CD14-positive monocyte (primary cell): ENCODE results near the gene RAB10. TPM values are rescaled to one million over a fixed set of nuclear protein-coding genes. Genes with fewer than 3 reads are reported as not detected.

Source experiments
- DNase-seq, 3 donors: peaks; one replicate each; pipeline ENCODE4 v3.0.0-alpha.2; 2011 to 2022
- H2AFZ ChIP-seq: 2 replicates; pipeline ENCODE4 v1.6.0; 2012; ENCODE audit warnings: mild to moderate bottlenecking, low read depth, low read length, inconsistent platforms; ENCODE audit not compliant: insufficient read depth, poor library complexity, severe bottlenecking
- H3K27ac ChIP-seq, 2 donors: 1 replicate in 1 of 2; 2 replicates in 1 of 2; pipeline ENCODE4 v1.5.1; 2012 to 2013; ENCODE audit warnings: low read length in 2 of 2, control low read depth in 1 of 2, inconsistent platforms in 1 of 2, low read depth in 1 of 2, mild to moderate bottlenecking in 1 of 2
- H3K27me3 ChIP-seq, 2 donors: one replicate each; pipeline versions ENCODE4 v1.6.0 to v1.6.1; 2011 to 2013; ENCODE audit warnings: low read length in 2 of 2; ENCODE audit not compliant: control insufficient read depth in 2 of 2, insufficient read depth in 2 of 2
- H3K36me3 ChIP-seq, 2 donors: replicated peaks in 1 of 2; 1 replicate in 1 of 2; 2 replicates in 1 of 2; pipeline versions ENCODE4 v1.5.1 to v1.6.1; 2012 to 2013; ENCODE audit warnings: low read length in 2 of 2, control low read depth in 1 of 2, inconsistent platforms in 1 of 2, mild to moderate bottlenecking in 1 of 2; ENCODE audit not compliant: insufficient read depth in 2 of 2, control insufficient read depth in 1 of 2
- H3K4me1 ChIP-seq, 2 donors: 1 replicate in 1 of 2; 2 replicates in 1 of 2; pipeline versions ENCODE4 v1.5.1 to v1.6.1; 2012 to 2013; ENCODE audit warnings: low read length in 2 of 2, control low read depth in 1 of 2, inconsistent platforms in 1 of 2, mild to moderate bottlenecking in 1 of 2, moderate library complexity in 1 of 2; ENCODE audit not compliant: insufficient read depth in 2 of 2, control insufficient read depth in 1 of 2
- H3K4me2 ChIP-seq: replicated peaks from 2 replicates; pipeline ENCODE3; 2012; ENCODE audit warnings: low read length, moderate library complexity, mild to moderate bottlenecking; ENCODE audit not compliant: poor library complexity, severe bottlenecking; ENCODE audit errors: extremely low read depth
- H3K4me3 ChIP-seq, 3 experiments: fragments of 200-600 bp in 1 of 3; sonication (generic) in 1 of 3; replicated peaks in 1 of 3; 1 replicate in 2 of 3; 2 replicates in 1 of 3; pipeline ENCODE4 v1.5.1; 2011 to 2013; ENCODE audit warnings: low read length in 3 of 3, mild to moderate bottlenecking in 3 of 3, control low read depth in 2 of 3, low read depth in 2 of 3, inconsistent platforms in 1 of 3, moderate library complexity in 1 of 3
- H3K79me2 ChIP-seq: 2 replicates; pipeline ENCODE4 v1.6.0; 2012; ENCODE audit warnings: mild to moderate bottlenecking, control low read depth, inconsistent platforms, low read length, moderate library complexity; ENCODE audit not compliant: insufficient read depth
- H3K9ac ChIP-seq: 2 replicates; pipeline ENCODE4 v1.6.0; 2017; ENCODE audit warnings: low read length, mild to moderate bottlenecking; ENCODE audit not compliant: insufficient read depth, poor library complexity, severe bottlenecking
- H3K9me3 ChIP-seq, 2 donors: replicated peaks in 1 of 2; 1 replicate in 1 of 2; 2 replicates in 1 of 2; pipeline versions ENCODE4 v1.5.1 to v1.6.1; 2012 to 2013; ENCODE audit warnings: low read length in 2 of 2, control low read depth in 1 of 2; ENCODE audit not compliant: control insufficient read depth in 1 of 2, insufficient read depth in 1 of 2
- H4K20me1 ChIP-seq: 2 replicates; pipeline ENCODE4 v1.6.0; 2012; ENCODE audit warnings: mild to moderate bottlenecking, low read length, control low read depth, moderate library complexity; ENCODE audit not compliant: insufficient read depth
- H3K27ac Mint-ChIP-seq, 7 donors: one replicate each; pipeline ENCODE4 v1.8.0; 2020; ENCODE audit warnings: mild to moderate bottlenecking in 7 of 7, mixed read lengths in 7 of 7, moderate library complexity in 6 of 7, inconsistent platforms in 2 of 7
- H3K27me3 Mint-ChIP-seq, 3 donors: one replicate each; pipeline ENCODE4 v1.8.0; 2021 to 2022; ENCODE audit warnings: low read depth in 3 of 3, mild to moderate bottlenecking in 3 of 3, mixed read lengths in 3 of 3, moderate library complexity in 3 of 3, inconsistent platforms in 1 of 3
- H3K36me3 Mint-ChIP-seq, 2 donors: one replicate each; pipeline ENCODE4 v1.8.0; 2020; ENCODE audit warnings: mixed read lengths in 2 of 2, inconsistent platforms in 1 of 2, mild to moderate bottlenecking in 1 of 2
- H3K4me1 Mint-ChIP-seq: one replicate; pipeline ENCODE4 v1.8.0; 2020; ENCODE audit warnings: mild to moderate bottlenecking, mixed read lengths
- H3K4me3 Mint-ChIP-seq, 2 donors: one replicate each; pipeline ENCODE4 v1.8.0; 2020; ENCODE audit warnings: mild to moderate bottlenecking in 2 of 2, mixed read lengths in 2 of 2, moderate library complexity in 1 of 2
- H3K9me3 Mint-ChIP-seq, 7 donors: one replicate each; pipeline ENCODE4 v1.8.0; 2020 to 2022; ENCODE audit warnings: mixed read lengths in 7 of 7, mild to moderate bottlenecking in 6 of 7, moderate library complexity in 6 of 7, inconsistent platforms in 2 of 7
- CTCF ChIP-seq: fragments of 200-600 bp; IDR thresholded peaks from one replicate; pipeline ENCODE4 v1.8.0; 2022; ENCODE audit warnings: antibody characterized with exemption, mild to moderate bottlenecking
- WGBS: methylation state at CpG from one replicate; pipeline ENCODE4 v1.1.5; 2013; ENCODE audit warnings: missing lambda C conversion rate; ENCODE audit not compliant: insufficient coverage; 5-methylcytosine and 5-hydroxymethylcytosine counted together
- intact Hi-C, 2 donors: fragments of 100-400 bp; cut with micrococcal nuclease; formaldehyde crosslinking; loops; one replicate each; pipeline versions ENCODE4 v1.15.0 to v1.15.1; 2023
- polyA plus RNA-seq, 3 donors: library from polyadenylated mRNA; depleted of rRNA in 1 of 3; unstranded in 2 of 3; stranded (reverse) in 1 of 3; fragments of 300-500 nt in 2 of 3; fragments of >200 nt in 1 of 3; fragmentation: Illumina TruSeq in 2 of 3; gene quantifications; 1 replicate in 2 of 3; 2 replicates in 1 of 3; pipeline ENCODE4 v1.2.3, GENCODE V29; 2012 to 2021

RAB10 gene
- polyA plus RNA-seq, 3 donors, result 38.6 to 258 (median 202) TPM

- Mint-ChIP-seq H3K4me3 (peak overlapping the region in 1 of 2 donors; percentile 67), H3K4me1 (peaks cover 74% of the 10 kb centered on the region), H3K27ac (peak overlapping the region; percentile 99 to 100 (median 100)), H3K36me3 (no peaks in the 10 kb centered on the region), H3K9me3 (peaks cover 0 to 4% (median 0%) of the 10 kb centered on the region in 7 donors), H3K27me3 (peaks cover 0 to 4% (median 4%) of the 10 kb centered on the region in 3 donors)
- peak overlapping the region; percentile 96 to 99 for H3K27ac ChIP-seq
- peak overlapping the region; percentile 59 for H2AFZ ChIP-seq
- WGBS, result 40% methylated on average over 3 of the region's 4 CpGs
- H3K9ac ChIP-seq, result peak overlapping the region; percentile 74
- H3K4me2 ChIP-seq, result peak overlapping the region; percentile 68
- peak in 2 of 3 donors; percentile 56 to 60 for DNase-seq
- no peaks in the 10 kb centered on the region for H3K9me3 ChIP-seq
- H3K36me3 ChIP-seq, result no peaks in the 10 kb centered on the region
- no peaks in the 10 kb centered on the region for H4K20me1 ChIP-seq
- no peak for TF ChIP-seq CTCF
- H3K27me3 ChIP-seq, result no peaks in the 10 kb centered on the region
- intact Hi-C loops, result loop anchor here in 1 of 2 donors (5.0 kb wide), 1 partner anchor 65 kb away; no protein-coding TSS in a partner anchor
- H3K4me3 ChIP-seq, result peak overlapping the region in 1 of 3 experiments; percentile 60
- peaks cover 68 to 92% of the 10 kb centered on the region in 2 donors for H3K4me1 ChIP-seq
- no peaks in the 10 kb centered on the region for H3K79me2 ChIP-seq
Measured at GRCh38 chr2:26001743-26002351, 32.0 kb upstream of the RAB10 start.

- Histone ChIP-seq H3K79me2 (no peaks in the 10 kb centered on the region), H3K4me3 (peak overlapping the region in 1 of 3 experiments; percentile 60), H3K27ac (peak overlapping the region; percentile 96 to 99), H4K20me1 (no peaks in the 10 kb centered on the region), H3K4me1 (peaks cover 75 to 98% of the 10 kb centered on the region in 2 donors), H3K27me3 (no peaks in the 10 kb centered on the region), H2AFZ (peak overlapping the region; percentile 55), H3K9ac (peak overlapping the region; percentile 74), H3K4me2 (peak overlapping the region; percentile 68), H3K9me3 (no peaks in the 10 kb centered on the region), H3K36me3 (no peaks in the 10 kb centered on the region)
- Mint-ChIP-seq H3K4me1 (peaks cover 75% of the 10 kb centered on the region), H3K4me3 (peak overlapping the region; percentile 59 to 85), H3K36me3 (no peaks in the 10 kb centered on the region), H3K27ac (peak overlapping the region; percentile 99 to 100 (median 100)), H3K9me3 (peaks cover 0 to 4% (median 0%) of the 10 kb centered on the region in 7 donors), H3K27me3 (peaks cover 0 to 4% (median 4%) of the 10 kb centered on the region in 3 donors)
- DNase-seq, result peak; percentile 85 to 95 (median 89)
- intact Hi-C loops, result loop anchor here in 1 of 2 donors (5.0 kb wide), 1 partner anchor 65 kb away; no protein-coding TSS in a partner anchor
- 47% methylated on average over 9 of the region's 9 CpGs for WGBS
- no peak for TF ChIP-seq CTCF
Measured at GRCh38 chr2:26002632-26003310, 31.1 kb upstream of the RAB10 start.
